Fibroblast of skin of right quadriceps (primary cell): Measurements from ENCODE around the gene CTSZ.
"Not testable (repeated sequence)": the region's sequence is repeated elsewhere in the genome, so short reads cannot be mapped to it uniquely, and the experiment has no call there.

ENCODE experiments used
- DNase-seq: peaks from one replicate; pipeline ENCODE4 v3.0.0-alpha.2; 2013

Gene CTSZ

DNA sequence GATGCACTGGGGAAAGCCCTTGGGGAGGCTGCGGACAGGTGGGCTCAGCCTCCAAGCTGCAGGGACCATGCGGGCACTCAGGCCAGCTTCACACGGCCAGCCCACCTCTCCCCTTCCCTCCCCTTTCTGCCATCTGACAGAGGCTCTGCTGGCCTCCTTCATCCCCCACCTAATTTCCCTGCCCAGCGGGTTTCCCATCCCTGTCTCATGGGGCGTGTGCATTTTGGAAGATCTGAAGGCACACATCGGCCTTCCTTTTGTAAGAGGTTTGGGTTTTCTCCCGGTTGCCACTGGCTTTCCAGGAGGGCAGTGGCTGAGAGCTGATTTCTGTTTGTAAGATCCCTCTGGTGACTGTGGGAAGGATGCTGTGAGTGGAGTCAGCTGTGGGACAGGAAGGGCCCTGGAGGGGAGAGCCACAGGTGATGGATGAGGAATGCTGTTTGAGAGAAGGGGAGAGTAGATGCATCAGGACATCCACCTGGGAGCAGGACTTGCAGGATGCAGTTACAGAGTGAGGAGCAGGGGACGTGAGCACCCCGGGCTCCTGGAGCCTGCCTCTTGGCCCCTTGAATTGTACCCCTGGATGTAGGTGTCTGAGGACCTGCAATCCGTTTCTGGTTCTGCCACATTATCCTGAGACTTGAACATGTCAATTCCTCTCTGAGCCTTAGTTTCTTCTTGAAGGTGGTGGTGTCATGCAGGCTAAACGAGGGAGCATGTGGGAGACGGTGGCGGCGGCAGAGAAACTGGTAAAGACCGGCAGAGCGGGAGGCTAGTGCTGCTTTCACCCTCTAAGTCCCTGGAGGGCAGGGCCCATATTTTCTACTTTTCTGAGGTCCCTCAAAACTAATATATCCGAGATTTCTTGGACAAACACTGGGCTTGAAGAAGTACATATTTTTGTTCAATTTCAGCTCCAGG lies 6.2 kb upstream of the CTSZ start:
- DNase-seq: no peak

DNA sequence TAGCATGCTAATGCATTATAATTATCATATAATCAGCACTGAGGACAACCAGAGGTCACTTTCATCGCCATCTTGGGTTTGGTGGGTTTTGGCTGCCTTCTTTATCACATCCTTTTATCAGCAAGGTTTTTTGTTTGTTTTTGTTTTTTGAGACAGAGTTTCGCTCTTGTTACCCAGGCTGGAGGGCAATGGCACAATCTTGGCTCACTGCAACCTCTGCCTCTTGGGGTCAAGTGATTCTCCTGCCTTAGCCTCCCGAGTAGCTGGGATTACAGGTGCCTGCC lies 4.8 kb upstream of the CTSZ start:
- not testable (repeated sequence) for DNase-seq

DNA sequence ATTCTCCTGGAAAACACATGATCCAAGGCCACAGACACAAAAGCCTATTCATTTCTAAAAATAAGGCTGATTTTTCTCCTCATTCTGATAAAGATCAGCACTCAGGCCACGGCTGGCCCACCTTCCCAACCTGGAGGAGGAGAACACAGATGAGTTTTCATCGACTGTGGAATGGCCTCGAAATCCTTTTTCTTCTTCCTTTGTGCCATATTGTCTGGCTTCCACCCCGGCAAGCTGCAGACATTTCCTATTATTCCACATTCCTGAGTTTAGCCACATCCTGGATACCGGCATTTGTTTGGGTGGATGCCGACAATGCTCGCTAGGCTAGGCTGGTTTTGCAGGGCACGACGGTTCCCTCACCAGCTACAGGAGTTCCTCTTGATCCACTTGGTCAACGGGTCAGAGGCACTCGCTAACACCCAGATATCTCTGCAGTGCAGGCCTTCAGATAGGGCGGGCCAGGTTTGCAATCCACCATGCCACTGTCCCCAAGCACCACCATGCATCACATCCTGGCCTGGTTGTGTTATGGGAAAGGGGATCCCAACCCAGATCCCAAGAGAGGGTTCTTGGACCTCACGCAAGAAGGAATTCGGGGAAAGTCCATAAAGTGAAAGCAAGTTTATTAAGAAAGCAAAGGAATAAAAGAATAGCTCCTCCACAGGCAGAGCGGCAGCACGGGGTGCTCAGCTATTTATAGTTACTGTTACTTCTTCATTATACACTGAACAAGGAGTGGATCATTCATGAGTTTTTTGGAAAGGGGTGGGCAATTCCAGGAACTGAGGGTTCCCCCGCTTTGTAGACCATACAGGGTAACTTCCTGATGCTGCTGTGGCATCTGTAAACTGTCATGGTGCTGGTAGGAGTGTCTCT lies 4.2 kb upstream of the CTSZ start:
- DNase-seq: peak; percentile 92

DNA sequence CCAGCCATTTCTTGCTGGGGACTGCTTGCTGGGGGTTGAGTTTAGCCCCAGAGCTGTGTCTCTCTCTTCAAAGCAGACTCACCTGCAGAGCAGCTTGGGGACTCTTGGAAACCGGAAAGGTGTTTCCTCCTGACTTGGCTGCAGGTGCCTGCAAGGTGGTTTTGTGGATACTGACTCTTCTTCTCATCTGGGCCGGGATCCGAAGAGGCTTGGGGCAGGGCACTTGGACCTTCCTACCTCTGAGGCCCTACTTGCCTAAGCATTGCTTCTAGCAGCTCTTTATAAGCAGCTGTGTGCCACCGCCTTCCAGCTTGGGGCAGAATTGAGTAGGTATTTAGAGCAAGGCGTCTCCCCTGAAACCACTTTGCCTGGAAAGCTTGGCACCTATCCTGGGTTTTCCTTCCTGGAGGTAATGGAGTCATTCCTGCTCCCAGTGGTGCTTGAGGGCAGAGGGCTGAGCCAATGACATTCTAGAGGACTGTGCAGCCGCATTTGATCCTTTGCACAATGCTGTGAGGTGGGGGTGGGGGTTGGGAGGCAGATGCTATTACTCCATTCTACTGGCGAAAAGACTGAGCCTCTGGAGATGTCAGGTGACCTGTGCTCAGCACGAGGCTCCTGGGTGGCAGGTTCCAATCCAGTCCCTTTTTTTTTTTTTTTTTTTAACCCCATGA lies 3.4 kb upstream of the CTSZ start:
- DNase-seq: no peak

DNA sequence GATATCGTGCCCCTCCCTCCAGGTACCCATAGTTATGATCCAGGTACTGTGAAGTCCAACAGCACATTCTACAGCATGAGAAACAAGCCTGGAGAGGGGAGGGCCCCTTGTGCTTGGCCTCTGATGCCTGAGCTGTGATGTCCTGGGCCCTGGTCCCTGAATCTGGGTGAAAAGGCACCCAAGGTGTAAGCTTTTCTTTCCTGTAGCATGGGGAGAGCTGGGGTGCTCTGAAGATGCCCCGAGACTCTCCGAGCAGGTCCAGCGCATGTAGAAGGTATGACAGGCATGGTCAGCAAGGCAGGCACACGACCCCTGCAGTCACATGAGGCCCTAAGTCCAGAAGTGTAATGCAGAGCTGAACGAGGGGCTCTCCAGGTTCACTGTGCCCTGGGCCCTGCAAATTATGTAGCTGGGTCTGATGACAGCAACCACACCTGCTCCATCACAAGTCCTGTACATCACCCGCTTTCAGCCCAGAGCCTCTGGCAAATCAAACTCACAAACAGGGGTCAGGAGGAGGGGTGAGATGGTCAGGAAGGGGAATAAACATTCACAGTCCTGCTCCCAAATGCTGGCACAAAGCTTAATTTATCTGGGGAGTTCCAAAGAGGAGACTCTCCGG lies 1.8 kb upstream of the CTSZ start:
- DNase-seq: no peak

DNA sequence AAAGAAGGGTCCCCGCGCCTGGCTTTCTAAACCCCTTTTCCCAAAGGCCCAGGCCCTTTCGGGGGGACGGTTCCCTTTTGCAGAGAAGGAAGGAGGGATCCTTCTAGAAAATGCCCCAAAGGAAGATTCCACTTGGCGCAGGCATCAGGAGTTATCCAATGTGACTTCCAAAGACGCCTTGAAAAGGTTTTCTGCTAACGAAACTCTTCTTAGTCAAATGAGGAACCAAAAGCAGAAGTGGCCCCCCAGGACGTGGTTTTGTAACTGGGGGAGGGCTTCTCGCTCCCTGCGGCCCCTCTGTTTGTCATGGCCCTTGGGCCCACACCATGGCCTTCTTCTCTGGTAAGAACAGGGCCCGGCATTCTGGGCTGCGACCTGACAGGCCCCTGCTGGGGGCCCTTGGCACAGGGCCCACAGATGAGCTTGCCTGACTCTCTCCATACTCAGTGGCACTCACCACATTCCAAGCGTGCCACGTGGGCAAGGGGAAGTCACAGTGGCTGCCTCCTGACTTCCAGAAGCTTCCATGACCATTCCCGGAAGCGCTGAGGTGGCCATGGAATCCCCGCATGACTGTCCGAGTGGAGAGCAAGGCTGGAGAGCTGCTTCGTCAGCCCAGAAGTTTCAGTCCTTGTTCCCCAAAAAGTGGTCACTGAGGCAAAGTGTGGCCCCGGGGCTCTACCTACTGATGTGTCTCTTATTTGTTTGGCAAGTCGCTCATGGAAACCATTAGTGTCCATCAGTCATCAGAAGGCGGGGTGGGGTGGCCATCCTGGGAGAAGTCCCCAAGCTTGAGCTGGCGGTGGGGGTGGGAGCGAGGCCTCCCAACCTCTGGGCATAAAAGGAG lies 834 bp upstream of the CTSZ start:
- DNase-seq: no peak

DNA sequence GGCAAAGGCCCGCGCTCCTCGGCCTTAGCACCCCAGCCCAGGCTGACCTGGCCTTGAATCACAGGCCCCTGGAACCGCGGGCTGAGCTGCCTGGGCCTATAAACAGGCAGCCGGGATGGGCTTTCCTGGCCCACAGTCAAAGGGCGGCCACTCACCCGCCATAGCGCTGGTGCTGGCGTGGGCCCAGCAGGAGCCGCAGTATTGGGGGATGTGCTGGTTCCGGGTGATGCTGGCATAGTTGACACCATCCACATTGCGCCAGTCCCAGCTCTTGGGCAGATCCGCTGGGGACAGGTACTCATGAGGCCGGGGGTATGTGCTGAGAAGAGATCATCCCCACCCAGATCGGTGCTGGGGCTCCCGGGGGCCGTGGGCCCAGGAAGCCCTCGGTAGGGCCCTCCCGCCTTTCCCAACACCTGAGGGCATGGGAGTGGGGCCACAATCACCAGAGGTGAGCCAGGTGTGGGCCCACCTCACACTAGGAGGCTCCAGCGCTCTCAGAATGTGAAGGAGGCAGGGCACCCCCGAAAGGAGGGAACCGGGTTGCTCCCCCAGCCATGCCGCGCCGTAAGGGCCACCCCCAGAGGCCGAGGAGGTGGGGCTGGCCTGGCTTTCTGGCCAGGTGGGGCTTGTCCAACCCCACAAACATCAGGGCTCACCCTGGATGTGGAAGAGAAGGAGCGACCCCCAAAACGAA lies 739 bp downstream of the CTSZ start:
- no peak for DNase-seq

DNA sequence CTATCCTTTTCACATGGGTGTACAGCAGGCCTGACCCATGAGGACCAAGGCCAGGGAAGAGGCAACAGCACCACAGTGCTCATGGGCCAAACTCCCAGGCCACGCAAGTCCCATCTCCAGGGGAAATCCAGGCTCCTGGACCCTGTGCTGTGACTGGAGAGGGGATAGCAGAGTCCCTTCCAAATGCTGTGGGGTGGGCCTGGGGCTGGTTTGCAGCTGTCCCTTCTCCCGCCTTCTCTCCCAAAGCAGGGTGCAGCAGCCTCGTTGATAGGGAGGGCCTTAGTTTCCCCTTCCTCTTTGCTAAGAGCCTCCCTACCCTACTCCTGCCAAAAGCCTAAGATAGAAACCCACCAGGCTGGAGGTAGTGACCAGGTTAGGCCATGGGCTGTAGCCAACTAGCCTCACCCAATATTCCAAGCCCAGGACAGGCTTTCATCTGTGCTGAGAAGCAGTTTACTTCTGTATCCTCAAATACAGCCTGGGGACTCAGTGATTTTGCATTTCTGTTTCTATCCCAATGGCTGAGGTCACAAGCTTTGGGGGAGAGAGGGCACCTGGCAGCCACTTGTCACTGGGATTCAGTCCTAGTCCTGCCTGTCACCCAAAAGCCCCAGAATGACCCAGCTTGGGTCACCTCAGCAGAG lies 1.4 kb downstream of the CTSZ start:
- DNase-seq: no peak

DNA sequence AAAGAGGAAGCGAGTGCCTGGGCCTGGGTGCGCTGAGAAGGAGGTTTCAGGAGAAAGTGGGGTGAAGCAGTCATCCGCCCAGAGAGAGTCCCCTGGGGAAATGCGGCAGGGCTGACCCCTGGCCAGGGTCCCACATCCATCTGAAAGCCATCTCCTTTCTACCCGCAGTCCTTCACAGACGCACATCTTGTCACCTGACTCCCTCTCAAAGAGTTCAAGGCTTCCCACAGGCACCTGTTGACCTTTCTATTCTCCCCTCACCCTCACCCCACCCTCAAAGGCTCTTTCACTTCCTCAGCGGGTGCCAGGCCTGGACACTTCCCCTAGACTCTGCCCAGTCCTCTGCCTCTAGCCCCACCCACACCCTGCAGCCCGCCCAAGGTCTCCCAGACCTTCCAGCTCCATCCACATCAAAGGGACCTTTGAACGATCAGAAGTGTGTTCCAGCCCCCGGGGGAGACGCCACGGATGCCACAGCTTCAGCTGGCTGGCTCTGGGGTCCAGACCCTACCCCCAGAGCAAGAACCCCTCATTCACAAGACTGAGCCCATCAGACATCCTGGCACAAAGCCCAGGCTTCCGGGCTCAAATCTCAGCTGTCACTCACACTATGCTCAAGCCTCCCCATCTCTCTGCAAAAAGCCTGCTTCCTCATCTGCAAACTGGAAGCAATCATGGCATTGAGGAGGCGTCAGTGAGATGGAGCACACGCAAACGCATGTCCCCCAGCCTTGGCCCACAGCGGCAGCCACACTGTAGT lies 2.1 kb downstream of the CTSZ start:
- no peak for DNase-seq

DNA sequence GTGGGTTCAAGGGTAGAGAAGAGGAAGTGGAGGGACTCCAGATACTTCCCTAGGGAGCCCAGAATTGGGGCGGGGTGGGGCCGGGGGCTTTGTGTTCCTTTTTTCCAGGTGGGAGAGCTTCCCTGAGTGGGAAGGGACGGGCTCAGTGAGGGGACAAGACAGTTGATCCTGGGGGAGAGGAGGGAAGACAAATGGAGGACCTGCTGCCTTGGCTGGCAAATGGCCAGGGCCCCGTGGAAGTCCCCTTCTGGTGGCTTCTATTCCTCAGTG lies 2.6 kb downstream of the CTSZ start:
- DNase-seq: no peak

DNA sequence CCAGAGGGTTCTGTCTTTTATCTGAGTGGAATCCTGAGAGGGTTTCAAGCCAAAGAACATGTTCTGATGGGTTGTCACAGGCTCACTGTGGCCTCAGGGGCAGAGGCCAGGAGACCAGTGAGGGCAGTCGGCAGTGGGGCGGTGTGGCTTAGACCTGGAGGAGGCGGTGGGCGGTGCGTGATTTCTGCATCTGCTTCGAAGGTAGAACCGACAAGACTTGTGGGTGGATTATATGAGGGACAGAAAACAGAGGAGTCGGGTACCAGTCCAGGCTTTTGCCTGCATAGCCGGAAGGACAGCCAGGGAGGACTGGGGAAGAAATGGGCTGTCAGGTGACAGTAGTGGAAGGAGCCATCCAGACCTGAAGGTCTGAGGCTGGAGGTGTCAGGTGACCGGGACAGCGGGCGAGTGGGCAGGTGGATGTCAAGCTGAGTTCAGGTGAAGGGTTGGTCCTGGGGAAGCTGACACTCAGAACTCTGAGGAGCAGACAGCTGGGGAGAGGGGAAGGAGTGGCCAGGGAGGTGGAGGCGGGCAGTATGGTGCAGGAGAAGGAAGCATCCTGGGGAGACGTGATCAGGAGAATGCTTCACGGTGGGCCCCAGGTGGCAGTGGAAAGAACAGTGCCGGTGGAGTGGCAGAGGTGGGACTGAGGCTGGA lies 3.1 kb downstream of the CTSZ start:
- DNase-seq: no peak

DNA sequence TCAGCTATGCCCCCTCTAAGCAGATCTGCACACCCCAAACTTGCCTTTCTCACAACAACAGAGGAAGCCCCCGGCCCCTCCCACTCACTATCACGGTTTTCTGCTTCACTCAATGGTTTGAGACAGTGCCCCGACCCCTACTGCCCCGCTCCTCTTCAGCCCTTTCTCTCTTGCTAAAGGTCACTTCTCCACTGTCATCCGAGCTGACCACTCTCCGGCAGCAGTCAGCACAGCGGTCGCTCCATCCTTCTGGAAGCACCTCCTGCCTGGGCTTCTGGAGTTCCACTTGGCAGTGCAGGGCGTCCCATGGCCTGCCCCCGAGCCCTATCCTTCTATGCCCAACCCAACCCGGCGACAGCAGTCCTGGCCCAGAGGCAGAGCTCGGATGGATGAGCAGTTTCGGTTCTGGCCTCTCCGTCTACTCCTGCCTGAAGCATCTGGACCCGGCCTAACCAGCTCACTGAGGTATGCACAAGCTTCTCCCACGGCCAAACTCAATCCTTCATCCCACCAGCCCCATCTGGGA lies 4.1 kb downstream of the CTSZ start:
- no peak for DNase-seq

DNA sequence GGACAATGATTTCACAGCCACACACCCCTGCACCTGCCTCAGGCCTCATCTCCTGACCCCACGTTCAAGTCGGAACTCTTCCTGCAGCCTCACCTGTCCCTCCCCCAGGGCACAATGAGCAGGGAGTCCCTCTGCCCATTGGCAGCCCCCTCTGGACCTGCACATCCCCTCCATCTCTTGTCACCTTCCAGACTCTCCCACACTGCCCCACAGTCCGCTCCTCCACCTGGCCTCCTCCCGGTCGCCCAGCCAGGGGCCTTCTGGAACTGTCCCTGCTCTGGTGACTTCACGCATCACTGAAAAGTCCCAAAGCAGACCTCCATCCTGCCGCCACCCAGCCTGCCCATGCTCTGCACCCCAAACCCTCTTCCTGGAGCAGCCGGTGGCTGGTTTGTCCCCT lies 4.7 kb downstream of the CTSZ start:
- DNase-seq: no peak

DNA sequence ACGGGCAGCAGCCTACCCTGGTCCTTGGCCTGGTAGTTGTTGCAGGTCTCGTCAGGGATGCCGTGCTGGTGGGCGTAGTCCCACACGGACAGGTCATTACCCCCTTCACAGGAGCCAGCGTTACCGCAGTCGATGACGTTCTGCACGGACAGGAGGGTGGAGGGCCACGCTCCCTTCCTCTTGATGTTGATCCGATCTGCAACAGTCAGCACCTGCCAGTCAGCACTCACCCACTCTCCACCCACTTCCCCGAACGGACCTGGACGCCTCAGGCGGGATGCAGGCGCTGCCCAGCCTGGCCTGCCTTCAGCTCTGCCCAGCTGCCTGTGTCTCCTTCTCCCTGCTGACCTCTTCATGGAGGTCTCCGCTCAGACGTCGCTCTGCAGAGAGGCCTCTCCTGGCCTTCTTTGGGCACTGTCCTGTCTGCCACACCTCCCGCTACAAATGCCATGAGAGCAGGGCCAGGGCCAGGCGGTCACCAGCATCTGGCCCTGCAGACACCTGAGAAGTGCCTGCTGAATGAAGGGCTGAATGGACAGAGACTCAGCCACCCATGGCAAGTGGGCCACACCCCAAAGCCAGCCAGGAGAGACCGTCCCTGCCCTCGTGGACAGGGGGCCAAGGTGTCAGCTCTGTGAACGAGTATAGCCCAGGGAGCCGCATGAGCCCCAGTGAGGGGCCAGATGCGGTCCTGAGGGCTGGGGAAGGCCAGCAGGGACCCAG lies 5.4 kb downstream of the CTSZ start:
- no peak for DNase-seq

DNA sequence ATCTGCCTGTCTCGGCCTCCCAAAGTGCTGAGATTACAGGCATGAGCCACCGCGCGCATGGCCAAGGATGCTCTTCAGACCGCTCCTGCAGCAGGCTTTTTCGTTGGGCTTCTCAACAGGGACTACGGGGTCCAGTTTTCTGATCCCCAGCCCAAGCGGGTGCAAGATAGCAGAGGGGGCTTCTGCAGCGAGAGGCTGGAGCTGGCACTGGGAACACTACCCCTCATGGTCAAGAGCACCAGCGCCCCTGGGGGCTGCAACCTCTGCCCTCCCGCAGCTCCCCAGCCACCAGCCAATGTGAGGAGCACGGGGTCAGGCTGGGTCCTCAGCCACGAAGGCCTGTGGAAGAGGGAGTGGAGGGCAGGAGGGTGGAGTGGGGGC lies 6.0 kb downstream of the CTSZ start:
- DNase-seq: no peak

DNA sequence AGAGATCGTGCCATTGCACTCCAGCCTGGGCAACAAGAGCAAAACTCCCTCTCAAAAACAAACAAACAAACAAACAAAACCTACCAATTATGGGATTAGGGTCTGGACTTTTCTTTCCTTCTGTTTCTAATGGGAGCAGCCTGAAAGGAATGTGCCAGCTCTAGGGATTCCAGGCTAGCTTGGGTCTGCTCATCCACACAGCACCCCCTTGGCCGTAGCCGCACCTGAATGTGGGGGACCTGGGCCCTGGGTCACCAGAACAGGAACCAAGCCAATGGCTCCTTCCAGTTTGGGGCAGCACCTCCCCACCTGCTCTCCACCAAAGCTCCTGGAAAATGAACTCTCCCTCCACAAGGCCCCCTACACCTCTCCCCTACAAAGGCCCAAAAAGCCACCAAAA lies 6.7 kb downstream of the CTSZ start:
- DNase-seq: no peak

DNA sequence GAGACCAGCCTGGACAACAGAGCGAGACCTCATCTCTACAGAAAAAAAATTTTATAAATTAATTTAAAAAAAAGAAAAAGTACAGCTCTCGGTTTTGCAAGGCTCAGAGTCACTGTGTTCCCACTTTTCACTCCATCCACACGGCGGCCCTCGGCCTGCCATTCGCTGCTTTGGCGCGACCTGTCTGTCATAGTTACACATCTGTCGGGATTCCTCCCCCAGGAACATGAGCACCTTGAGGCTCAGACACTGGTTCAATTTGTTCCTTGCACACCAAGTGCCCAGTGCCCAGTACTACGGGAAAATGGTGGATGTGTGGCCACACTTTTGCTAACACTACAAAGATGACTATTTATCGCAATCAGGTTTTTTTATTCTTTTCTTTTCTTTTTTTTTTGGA lies 8.4 kb downstream of the CTSZ start:
- no peak for DNase-seq

DNA sequence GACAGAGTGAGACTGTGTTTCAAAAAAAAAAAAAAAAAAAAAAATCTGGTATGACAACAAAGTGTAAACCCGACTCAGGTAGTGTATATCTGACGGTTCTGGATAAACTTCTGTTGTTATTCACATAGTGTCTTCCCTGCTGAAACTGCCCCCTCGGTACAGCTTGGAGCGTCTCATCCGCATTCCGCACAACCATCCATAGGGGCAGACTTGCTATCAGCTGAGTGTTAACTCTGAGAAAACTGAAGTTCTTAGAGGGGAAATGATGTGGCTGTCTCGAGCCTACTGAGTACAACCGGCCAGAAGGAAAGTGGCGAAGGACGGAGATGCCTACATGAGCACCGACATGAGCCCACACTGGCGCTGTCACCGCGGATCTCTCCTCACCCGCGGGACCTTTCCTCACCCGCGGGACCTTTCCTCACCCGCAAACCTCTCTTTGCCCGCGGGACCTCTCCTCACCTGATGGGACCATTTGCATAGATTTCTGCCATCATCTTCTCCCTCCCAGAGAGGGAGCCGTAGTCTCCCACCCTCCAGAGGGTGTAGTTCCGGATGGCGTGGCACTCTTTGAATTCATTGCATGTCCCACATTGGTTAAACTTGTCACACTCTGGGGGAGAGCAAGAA lies 9.8 kb downstream of the CTSZ start:
- no peak for DNase-seq

DNA sequence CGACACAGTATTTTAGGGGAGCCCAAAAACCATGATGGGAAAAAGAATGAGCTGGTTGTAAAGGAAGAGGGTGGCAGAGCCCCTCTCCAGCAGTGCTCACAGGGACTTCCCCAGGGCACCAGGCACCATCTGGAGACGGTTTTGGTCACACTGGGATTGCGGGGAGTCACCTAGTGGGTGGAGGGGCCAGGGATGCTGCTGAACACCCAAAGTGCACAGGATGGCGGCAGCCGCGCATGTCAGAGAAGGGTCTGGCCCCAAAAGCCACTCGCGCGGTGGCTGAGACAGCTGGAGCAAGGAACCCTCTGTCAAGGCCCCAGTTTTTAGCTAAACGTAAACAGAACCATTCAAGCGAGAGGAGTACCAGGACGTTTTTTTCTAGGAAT lies 10.8 kb downstream of the CTSZ start:
- DNase-seq: no peak
